Skeletal muscle cell (primary cell): ENCODE measurements around the gene GALNT18.

Experiments used
- DNase-seq: peaks from one replicate; pipeline ENCODE4 v3.0.0-alpha.2; 2010; ENCODE audit warnings: low read depth
- H3K4me3 ChIP-seq: 2 replicates; pipeline ENCODE4 v1.5.1; 2011; ENCODE audit warnings: low read depth, mild to moderate bottlenecking, control low read depth, low read length, moderate library complexity

GALNT18 gene

GRCh38 chr11:11574373-11575287 lies 47.2 kb downstream of the GALNT18 start:
- no peak for DNase-seq
- no peak overlapping the region for H3K4me3 ChIP-seq

GRCh38 chr11:11572386-11572785 lies 49.4 kb downstream of the GALNT18 start:
- no peak for DNase-seq
- no peak overlapping the region for H3K4me3 ChIP-seq

GRCh38 chr11:11571893-11572292 lies 49.9 kb downstream of the GALNT18 start:
- no peak for DNase-seq
- no peak overlapping the region for H3K4me3 ChIP-seq

GRCh38 chr11:11570823-11571222 lies 51.0 kb downstream of the GALNT18 start:
- DNase-seq, result no peak
- no peak overlapping the region for H3K4me3 ChIP-seq

- no peak overlapping the region for H3K4me3 ChIP-seq
- no peak for DNase-seq
These were observed 51.8 kb downstream of the GALNT18 start for GRCh38 chr11:11569936-11570491.

- no peak for DNase-seq
- H3K4me3 ChIP-seq, result no peak overlapping the region
These were observed 53.1 kb downstream of the GALNT18 start for GRCh38 chr11:11568651-11569229.

DNA sequence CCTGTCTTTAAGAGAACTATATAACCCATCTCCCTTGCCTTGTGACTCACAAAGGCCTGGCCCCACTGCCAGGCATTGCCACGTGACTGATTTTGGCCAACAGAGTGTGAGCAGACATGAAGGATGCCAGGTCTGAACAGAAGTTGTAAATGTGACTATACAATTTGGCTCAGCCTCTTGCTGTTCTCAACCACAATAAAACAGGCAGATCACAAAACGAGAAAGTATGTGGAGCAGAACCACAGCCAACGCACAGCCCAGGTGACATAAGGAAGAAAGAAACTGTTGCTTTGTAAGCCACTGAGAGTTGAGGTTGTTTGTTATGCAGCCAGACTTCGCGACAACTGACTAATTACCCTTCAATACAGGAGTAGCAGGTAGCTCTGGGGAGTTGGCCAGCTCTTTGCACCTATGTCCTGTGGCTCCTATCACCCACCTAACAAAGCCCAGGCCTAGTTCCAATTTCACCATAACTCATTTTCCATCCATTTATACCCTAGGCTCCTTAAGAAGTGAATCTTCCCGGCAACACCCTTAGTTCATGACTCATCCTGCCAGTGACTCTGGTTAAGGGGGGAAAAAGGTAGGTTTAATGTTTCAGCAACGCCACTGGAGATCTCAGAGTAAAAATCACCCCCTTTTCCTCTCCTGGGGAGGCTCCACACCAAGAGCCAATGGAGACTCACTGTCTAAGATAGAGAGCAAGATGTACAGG lies 53.7 kb downstream of the GALNT18 start:
- DNase-seq, result no peak
- H3K4me3 ChIP-seq, result no peak overlapping the region

DNA sequence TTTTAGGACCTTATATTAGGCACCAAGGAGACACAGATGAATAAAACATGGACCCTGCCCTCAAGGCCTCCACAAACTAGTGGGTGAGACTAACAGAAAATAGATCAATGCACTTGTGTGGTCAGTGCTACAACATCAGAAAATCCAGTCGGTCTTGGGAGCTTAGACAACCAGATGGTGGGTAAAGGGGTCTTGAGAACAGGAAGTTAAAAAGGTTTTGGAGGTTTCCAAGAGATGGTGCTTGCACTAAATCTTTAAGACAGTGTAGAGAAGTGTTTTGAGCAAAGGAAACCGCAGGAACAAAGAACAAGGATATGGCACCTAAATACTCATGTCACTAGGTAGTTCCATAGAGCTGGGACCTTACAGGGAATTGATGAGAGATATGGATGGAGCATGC lies 56.2 kb downstream of the GALNT18 start:
- no peak overlapping the region for H3K4me3 ChIP-seq
- DNase-seq, result no peak

DNA sequence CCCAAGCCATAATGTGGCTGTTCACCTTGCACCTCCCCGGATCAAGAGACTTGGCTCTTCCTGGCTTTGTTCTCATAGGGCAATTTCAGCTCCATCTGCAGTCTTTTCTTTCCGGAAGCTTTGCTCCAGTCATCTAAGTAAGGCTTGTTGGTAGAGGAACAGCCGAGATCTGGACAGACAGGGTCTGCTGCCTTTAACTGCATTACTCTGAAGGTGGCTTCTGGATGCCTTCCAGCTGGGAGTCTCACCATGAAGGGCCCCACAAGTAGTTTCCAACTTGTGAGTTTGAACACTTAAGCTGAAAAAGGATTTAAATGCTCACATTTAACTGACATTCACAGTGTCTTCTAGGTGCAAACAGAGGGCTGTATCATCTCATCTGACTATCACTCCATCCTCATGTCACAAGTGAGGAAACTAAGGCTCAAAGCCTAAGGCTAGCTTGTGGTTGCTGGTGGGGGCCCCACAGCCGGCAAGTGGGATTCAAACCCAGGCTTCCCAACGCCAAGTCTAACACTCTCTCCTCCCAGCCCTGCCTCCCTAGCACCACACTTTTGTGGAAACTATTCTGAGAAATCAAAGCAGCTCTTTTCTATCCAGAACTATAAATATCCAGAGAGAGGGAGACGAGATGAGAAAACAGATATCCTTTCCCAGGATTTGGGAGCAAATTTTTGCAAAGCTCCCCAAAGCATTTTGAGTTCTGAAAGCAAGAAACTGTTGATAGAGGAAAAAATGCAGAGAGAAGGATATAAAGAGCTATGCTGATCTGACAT lies 58.4 kb downstream of the GALNT18 start:
- no peak overlapping the region for H3K4me3 ChIP-seq
- no peak for DNase-seq

DNA sequence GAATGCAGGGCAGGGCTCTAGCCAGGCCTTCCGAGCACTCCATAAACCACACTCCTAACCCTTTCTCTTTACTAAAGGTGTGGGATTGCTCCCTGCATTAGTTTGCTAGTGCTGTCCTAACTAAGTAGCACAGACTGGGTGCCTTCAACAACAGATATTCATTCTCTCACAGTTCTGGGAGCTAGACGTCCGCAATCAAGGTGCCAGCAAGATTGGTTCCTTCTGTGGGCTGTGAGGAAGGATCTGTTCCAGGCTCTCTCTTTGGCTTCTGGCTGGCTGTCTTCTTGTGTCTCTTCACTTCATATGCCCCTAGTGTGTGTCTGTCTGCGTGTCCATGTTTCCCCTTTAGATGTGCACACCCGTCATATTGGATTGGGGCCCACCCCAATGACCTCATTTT lies 59.8 kb downstream of the GALNT18 start:
- no peak for DNase-seq
- H3K4me3 ChIP-seq, result no peak overlapping the region

DNA sequence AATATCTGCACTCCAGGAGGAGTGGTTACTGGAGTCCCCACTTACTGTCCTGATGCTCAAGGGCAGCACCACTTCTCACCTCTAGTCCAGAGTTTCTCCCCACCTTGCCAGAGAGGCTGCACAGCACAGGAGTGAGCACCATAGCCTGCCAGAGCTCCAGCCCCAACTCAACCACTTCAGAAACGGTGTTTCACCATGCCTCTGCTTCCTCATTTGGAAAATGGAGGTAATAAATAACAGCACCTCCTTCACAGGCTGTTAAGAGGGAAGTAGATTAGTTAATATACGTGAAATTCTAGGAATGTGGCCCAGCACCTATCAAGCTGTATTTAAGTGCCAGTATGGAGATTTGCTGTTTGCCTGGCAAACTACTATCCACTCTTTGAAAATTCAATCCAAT lies 63.0 kb downstream of the GALNT18 start:
- DNase-seq, result no peak
- no peak overlapping the region for H3K4me3 ChIP-seq

DNA sequence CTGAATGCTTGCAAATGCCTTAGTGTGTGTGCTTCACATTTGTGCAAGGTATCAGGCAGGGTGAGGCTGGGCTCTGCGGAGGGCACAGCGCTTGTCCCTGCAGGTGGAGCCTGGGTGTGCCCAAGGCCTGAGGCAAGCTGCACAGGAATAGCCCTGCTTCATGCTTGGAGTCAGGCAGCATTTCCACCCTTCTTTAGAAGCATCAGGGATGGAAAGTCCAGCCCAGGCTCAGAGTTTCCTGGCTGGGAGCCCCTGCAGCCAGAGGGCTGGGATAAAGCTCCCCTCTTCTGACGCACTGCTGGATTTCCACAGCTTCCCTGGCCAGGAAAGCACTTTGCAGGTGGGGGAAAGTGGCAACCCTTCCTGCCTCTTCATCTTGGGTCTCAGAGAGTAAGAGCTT lies 63.4 kb downstream of the GALNT18 start:
- no peak for DNase-seq
- H3K4me3 ChIP-seq, result no peak overlapping the region

DNA sequence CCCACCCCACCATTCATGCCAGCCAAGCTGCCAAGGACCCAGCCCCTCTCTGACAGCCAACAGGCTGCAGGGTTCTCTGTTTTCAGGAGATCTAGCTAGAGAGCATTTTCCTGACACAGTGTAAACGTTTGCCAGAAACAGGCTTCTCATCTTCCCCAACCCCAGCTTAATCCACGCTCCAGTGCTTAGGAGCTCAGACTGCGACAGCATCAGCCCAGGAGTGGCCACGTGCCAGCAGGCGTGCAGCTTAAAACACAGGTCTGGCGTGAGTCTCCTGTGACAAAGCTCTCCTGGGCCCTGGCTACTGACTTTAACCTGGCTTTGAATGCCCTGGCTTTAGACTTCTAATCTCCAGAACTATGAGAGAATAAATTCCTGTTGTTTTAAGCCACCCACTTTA lies 66.6 kb downstream of the GALNT18 start:
- H3K4me3 ChIP-seq, result no peak overlapping the region
- DNase-seq, result no peak

- DNase-seq, result no peak
- H3K4me3 ChIP-seq, result no peak overlapping the region
These were observed 68.2 kb downstream of the GALNT18 start for GRCh38 chr11:11553573-11553972.

- no peak for DNase-seq
These were observed 69.2 kb downstream of the GALNT18 start for GRCh38 chr11:11552529-11553087.

GRCh38 chr11:11550534-11550933 lies 71.3 kb downstream of the GALNT18 start:
- H3K4me3 ChIP-seq, result no peak overlapping the region
- DNase-seq, result no peak

More at GRCh38 chr11:11552529-11553087, 69.2 kb downstream of the GALNT18 start:
- H3K4me3 ChIP-seq, result no peak overlapping the region

GRCh38 chr11:11545285-11546275 lies 76.2 kb downstream of the GALNT18 start:
- DNase-seq, result no peak
- no peak overlapping the region for H3K4me3 ChIP-seq

DNA sequence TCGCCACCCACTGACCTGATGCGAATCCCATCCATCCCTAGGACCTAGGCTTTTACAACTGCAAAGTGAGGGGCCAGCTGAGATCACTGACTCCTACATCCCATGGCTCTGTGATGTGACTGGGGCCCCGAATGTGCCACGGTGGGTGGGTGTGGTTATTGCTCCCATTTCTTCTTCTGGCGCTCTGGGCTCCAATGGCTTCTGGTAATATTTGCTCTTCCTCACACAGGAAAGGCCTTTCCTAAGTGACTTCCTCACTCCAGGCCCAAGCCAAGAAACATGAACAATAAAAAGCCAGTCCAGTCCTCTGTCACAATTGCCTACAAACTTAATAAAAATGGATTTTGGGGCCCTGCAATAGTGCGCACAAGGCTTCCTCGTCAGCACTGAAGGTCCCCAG lies 78.1 kb downstream of the GALNT18 start:
- DNase-seq, result no peak

More for the DNA sequence above, 78.1 kb downstream of the GALNT18 start:
- H3K4me3 ChIP-seq, result no peak overlapping the region
